ENCODE measurements around the gene LRRTM2. TPM values are rescaled to one million over a fixed set of nuclear protein-coding genes. Genes with fewer than 3 reads are reported as not detected.
"Not testable (repeated sequence)": the region's sequence is repeated elsewhere in the genome, so short reads cannot be mapped to it uniquely, and the experiment has no call there.

Gene LRRTM2
- polyA plus RNA-seq (ENCODE audit: low read depth in 6 of 6): under 1 TPM in 2 of 6 donors, not detected in 4; 0.09 to 0.12 TPM

- no peak within 1 kb of the TSS for H3K27ac Mint-ChIP-seq
- peaks cover 10 to 17% (median 12%) of the 10 kb centered on the region in 3 donors for H3K4me1 Mint-ChIP-seq
- no peak within 1 kb of the TSS for H3K4me3 Mint-ChIP-seq
- peaks cover 0 to 19% of the 10 kb centered on the region in 2 donors for H3K36me3 Mint-ChIP-seq
- ATAC-seq (ENCODE audit: low read depth in 2 of 2) (no peak), DNase-seq (no peak)
- peaks cover 0 to 8% (median 0%) of the 10 kb centered on the region in 7 donors for H3K9me3 Mint-ChIP-seq
- H3K27me3 Mint-ChIP-seq: no peaks in the 10 kb centered on the region
Measured at GRCh38 chr5:138874771-138875551, at the start of gene LRRTM2. Gene LRRTM2, minus strand, starts transcription at chr5:138875335. Its CDS starts 424 bp downstream, at chr5:138874911.

GRCh38 chr5:138922494-138922893 is 47.4 kb upstream of the LRRTM2 start:
- ATAC-seq (ENCODE audit: low read depth in 2 of 2) (no peak), DNase-seq (no peak)
- no peaks in the 10 kb centered on the region for H3K27me3 Mint-ChIP-seq
- no peak overlapping the region for H3K4me3 Mint-ChIP-seq
- H3K4me1 Mint-ChIP-seq: peaks cover 0 to 5% (median 0%) of the 10 kb centered on the region in 3 donors
- no peaks in the 10 kb centered on the region for H3K9me3 Mint-ChIP-seq
- peaks cover 9 to 14% of the 10 kb centered on the region in 2 donors for H3K36me3 Mint-ChIP-seq
- H3K27ac Mint-ChIP-seq: peak overlapping the region in 2 of 6 donors; percentile 38 to 59

DNA sequence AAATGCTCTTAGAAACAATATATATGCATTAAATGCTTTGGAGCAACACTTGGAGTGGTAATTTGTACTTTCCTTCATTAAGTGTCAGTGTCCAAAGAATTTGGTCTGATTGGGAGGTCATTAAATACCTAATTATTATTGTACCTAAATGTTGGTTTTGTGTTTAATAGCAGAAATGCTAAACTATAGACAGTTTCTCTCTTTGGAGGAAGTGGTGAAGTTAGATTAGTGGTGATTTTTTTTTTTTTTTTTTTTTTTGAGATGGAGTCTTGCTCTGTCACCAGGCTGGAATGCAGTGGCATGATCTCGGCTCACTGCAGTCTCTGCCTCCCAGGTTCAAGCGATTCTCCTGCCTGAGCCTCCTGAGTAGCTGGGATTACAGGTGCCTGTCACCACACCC is 46.2 kb upstream of the LRRTM2 start:
- not testable (repeated sequence) for H3K27me3 Mint-ChIP-seq; H3K9me3 Mint-ChIP-seq; H3K4me3 Mint-ChIP-seq; H3K36me3 Mint-ChIP-seq; DNase-seq; H3K4me1 Mint-ChIP-seq; ATAC-seq (ENCODE audit: low read depth in 2 of 2)
- peak overlapping the region in 1 of 6 donors; percentile 40 for H3K27ac Mint-ChIP-seq

DNA sequence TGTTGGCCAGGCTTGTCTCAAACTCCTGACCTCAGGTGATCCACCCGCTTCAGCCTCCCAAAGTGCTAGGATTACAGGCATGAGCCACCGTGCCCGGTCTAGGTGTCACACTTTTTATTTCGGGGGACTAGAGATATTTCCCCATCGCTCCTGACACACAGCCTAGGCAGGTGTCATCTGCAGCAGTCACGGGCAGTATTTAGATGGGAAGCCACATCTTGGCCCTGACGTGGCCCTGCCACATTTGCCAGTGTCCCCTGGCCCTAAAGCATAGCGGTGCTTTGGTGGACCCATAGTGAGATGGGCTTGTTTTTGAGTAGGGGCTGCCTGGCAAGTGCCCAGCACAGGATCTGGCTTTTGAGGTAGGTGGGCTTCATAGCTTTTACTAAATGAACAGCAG is 45.0 kb upstream of the LRRTM2 start:
- Mint-ChIP-seq H3K9me3 (no peaks in the 10 kb centered on the region), H3K27me3 (no peaks in the 10 kb centered on the region), H3K27ac (peak overlapping the region in 1 of 6 donors; percentile 28), H3K4me3 (no peak overlapping the region), H3K36me3 (peaks cover 0 to 3% of the 10 kb centered on the region in 2 donors), H3K4me1 (peaks cover 0 to 5% (median 2%) of the 10 kb centered on the region in 3 donors)
- DNase-seq (no peak), ATAC-seq (ENCODE audit: low read depth in 2 of 2) (no peak)

GRCh38 chr5:138918686-138919085 is 43.6 kb upstream of the LRRTM2 start:
- ATAC-seq (ENCODE audit: low read depth in 2 of 2) (no peak), DNase-seq (no peak)
- H3K27me3 Mint-ChIP-seq: no peaks in the 10 kb centered on the region
- H3K4me3 Mint-ChIP-seq: no peak overlapping the region
- H3K4me1 Mint-ChIP-seq: peaks cover 0 to 7% (median 4%) of the 10 kb centered on the region in 3 donors
- no peak overlapping the region for H3K27ac Mint-ChIP-seq
- H3K9me3 Mint-ChIP-seq: no peaks in the 10 kb centered on the region
- peaks cover 0 to 5% of the 10 kb centered on the region in 2 donors for H3K36me3 Mint-ChIP-seq

- peaks cover 6 to 20% of the 10 kb centered on the region in 2 donors for H3K36me3 Mint-ChIP-seq
- no peak overlapping the region for H3K4me3 Mint-ChIP-seq
- peaks cover 0 to 2% (median 0%) of the 10 kb centered on the region in 7 donors for H3K9me3 Mint-ChIP-seq
- DNase-seq: no peak
- H3K27ac Mint-ChIP-seq: no peak overlapping the region
- ATAC-seq (ENCODE audit: low read depth in 2 of 2): no peak
- H3K27me3 Mint-ChIP-seq: no peaks in the 10 kb centered on the region
- peaks cover 0 to 8% (median 7%) of the 10 kb centered on the region in 3 donors for H3K4me1 Mint-ChIP-seq
Measured at GRCh38 chr5:138914338-138914737, 39.2 kb upstream of the LRRTM2 start.

GRCh38 chr5:138913773-138914172 is 38.6 kb upstream of the LRRTM2 start:
- Mint-ChIP-seq H3K27ac (no peak overlapping the region), H3K36me3 (peaks cover 7 to 20% of the 10 kb centered on the region in 2 donors), H3K27me3 (no peaks in the 10 kb centered on the region), H3K9me3 (peaks cover 0 to 2% (median 0%) of the 10 kb centered on the region in 7 donors), H3K4me3 (no peak overlapping the region), H3K4me1 (peaks cover 0 to 8% (median 7%) of the 10 kb centered on the region in 3 donors)
- ATAC-seq (ENCODE audit: low read depth in 2 of 2) (no peak), DNase-seq (no peak)

GRCh38 chr5:138912093-138912492 is 37.0 kb upstream of the LRRTM2 start:
- peaks cover 0 to 8% (median 7%) of the 10 kb centered on the region in 3 donors for H3K4me1 Mint-ChIP-seq
- H3K27me3 Mint-ChIP-seq: no peaks in the 10 kb centered on the region
- ATAC-seq (ENCODE audit: low read depth in 2 of 2): no peak
- H3K9me3 Mint-ChIP-seq: peaks cover 0 to 2% (median 0%) of the 10 kb centered on the region in 7 donors
- DNase-seq: no peak
- peak overlapping the region in 1 of 6 donors; percentile 21 for H3K27ac Mint-ChIP-seq
- peaks cover 7 to 20% of the 10 kb centered on the region in 2 donors for H3K36me3 Mint-ChIP-seq
- H3K4me3 Mint-ChIP-seq: no peak overlapping the region

- DNase-seq (no peak), ATAC-seq (ENCODE audit: low read depth in 2 of 2) (no peak)
- Mint-ChIP-seq H3K36me3 (peaks cover 7 to 20% of the 10 kb centered on the region in 2 donors), H3K27ac (no peak overlapping the region), H3K27me3 (no peaks in the 10 kb centered on the region), H3K4me3 (no peak overlapping the region), H3K9me3 (peaks cover 0 to 2% (median 0%) of the 10 kb centered on the region in 7 donors), H3K4me1 (peaks cover 0 to 8% (median 7%) of the 10 kb centered on the region in 3 donors)
Measured at GRCh38 chr5:138911441-138911840, 36.3 kb upstream of the LRRTM2 start.

DNA sequence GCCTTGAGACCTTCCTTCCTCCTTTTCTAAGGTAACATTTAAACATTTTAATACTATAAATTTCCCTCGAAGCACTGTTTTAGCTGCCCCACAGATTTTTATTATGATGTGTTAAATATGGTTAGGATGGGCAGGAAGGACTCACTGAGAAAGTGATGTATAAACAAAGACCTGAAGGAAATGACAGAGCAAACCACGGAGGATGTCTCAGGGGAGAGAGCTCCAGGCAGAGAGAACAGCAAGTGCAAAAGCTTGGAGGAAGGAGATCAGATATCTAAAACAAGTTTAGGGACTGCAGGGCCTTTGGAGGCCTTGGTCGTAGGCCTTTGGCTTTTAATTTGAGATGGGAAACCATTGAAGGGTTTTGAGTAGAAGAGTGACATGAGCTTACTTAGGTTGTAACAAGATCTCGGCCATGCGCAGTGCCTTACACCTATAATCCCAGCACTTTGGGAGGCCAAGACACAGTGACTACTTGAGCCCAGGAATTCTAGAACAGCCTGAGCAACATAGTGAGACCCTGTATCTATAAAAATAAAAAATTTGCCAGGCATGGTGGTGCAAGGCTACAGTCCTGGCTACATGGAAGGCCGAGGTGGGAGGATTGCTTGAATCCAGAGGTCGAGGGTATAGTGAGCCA is 35.5 kb upstream of the LRRTM2 start:
- no peak for DNase-seq
- ATAC-seq (ENCODE audit: low read depth in 2 of 2): no peak
- H3K4me3 Mint-ChIP-seq: no peak overlapping the region

DNA sequence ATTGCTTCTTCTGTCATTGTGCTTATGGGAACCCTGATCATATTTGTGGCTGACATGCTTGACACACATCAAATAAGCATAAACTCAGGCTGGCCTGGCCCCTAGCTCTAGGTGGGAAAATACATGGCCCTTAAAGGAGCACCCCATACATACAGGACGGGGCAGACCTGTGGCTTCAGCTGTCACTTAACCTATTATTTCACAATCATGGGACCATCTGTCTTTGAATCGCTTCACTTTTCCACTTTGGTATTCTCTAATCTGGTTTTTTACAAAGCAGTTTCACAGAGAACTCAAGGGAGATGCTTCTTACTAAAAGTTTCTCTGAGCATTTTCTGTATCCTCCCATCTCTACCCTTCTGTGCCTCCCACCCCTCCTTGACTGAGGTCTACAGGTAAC is 34.6 kb upstream of the LRRTM2 start:
- H3K27me3 Mint-ChIP-seq: no peaks in the 10 kb centered on the region
- peaks cover 0 to 2% (median 0%) of the 10 kb centered on the region in 7 donors for H3K9me3 Mint-ChIP-seq
- no peak for DNase-seq
- no peak overlapping the region for H3K27ac Mint-ChIP-seq
- H3K4me1 Mint-ChIP-seq: peaks cover 0 to 4% (median 0%) of the 10 kb centered on the region in 3 donors
- ATAC-seq (ENCODE audit: low read depth in 2 of 2): no peak
- peaks cover 13 to 20% of the 10 kb centered on the region in 2 donors for H3K36me3 Mint-ChIP-seq
- no peak overlapping the region for H3K4me3 Mint-ChIP-seq

More for the DNA sequence above, 35.5 kb upstream of the LRRTM2 start:
- Mint-ChIP-seq H3K27me3 (no peaks in the 10 kb centered on the region), H3K9me3 (peaks cover 0 to 2% (median 0%) of the 10 kb centered on the region in 7 donors), H3K4me1 (peaks cover 0 to 8% (median 6%) of the 10 kb centered on the region in 3 donors), H3K36me3 (peaks cover 9 to 25% of the 10 kb centered on the region in 2 donors), H3K27ac (peak overlapping the region in 1 of 6 donors; percentile 38)

DNA sequence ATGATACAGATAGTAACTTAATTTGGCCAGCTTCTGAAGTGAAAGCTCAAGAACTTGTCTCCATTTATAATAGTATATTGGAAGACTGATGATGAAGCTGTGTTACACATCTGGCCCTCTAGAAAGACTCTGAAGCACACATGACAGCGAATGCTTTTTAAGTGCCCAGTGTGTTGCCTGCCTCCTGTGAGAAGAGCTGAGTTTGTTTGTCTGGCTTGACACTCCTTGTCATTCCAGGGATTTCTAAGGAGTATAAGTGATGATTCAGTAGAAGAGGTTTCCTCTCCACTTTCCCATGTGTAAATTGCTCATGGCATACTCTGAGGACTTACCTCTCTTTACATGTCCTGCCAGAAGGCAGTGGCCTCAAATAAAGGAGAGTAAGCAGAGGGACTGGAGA is 30.4 kb upstream of the LRRTM2 start:
- Mint-ChIP-seq H3K9me3 (peaks cover 0 to 2% (median 0%) of the 10 kb centered on the region in 7 donors), H3K27ac (no peak overlapping the region), H3K27me3 (no peaks in the 10 kb centered on the region)

DNA sequence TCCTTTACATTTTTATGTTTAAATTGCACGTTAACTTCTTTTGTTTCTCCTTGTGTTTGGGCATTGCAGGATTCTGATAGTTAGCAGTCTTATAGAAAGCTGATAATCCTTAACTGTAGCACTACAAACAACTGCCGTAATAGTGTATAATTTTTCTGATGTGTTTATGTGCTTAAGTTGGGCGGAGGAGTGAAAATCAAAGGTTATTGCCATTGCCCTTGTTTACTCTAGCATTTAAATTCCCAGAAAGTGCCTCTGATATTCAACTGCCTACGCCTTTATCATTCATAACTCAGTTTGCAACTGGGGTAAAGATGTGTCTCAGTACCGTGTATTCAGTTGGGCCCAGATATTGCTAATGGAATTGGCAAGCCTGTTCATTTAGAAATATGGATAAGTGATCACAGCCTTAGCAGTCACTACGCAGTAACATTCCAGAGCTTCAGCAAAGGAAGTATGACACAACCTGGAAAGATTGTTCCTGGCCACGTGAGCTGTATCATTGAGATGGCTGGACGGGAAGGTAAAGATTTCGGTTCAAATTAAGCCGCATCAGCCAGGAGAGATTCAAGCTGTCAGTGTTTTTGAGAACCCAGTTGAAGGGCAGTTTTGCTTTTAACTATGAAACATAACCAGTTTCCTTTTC is 28.1 kb upstream of the LRRTM2 start:
- peaks cover 26 to 46% of the 10 kb centered on the region in 2 donors for H3K36me3 Mint-ChIP-seq
- DNase-seq: no peak
- peaks cover 3 to 15% (median 12%) of the 10 kb centered on the region in 3 donors for H3K4me1 Mint-ChIP-seq
- no peak overlapping the region for H3K27ac Mint-ChIP-seq
- H3K27me3 Mint-ChIP-seq: no peaks in the 10 kb centered on the region
- peaks cover 0 to 6% (median 0%) of the 10 kb centered on the region in 7 donors for H3K9me3 Mint-ChIP-seq
- H3K4me3 Mint-ChIP-seq: no peak overlapping the region
- ATAC-seq (ENCODE audit: low read depth in 2 of 2): no peak

More for the DNA sequence above, 30.4 kb upstream of the LRRTM2 start:
- Mint-ChIP-seq H3K36me3 (peaks cover 26 to 38% of the 10 kb centered on the region in 2 donors), H3K4me1 (peaks cover 0 to 6% (median 0%) of the 10 kb centered on the region in 3 donors), H3K4me3 (no peak overlapping the region)
- no peak for ATAC-seq (ENCODE audit: low read depth in 2 of 2)
- no peak for DNase-seq
